Choroid plexus epithelial cell (primary cell): ENCODE measurements around the gene PARD6G.

Experiments
- DNase-seq: peaks from one replicate; pipeline ENCODE4 v3.0.0-alpha.2; 2010; ENCODE audit warnings: low read depth
- H3K4me3 ChIP-seq: 2 replicates; pipeline ENCODE4 v1.5.1; 2011; ENCODE audit warnings: low read depth, mild to moderate bottlenecking, control low read depth, low read length, moderate library complexity
- TF ChIP-seq, protein P1 (sequence below): conservative IDR thresholded peaks from 2 replicates; pipeline ENCODE4 v1.5.1; 2011; ENCODE audit warnings: low read depth, mild to moderate bottlenecking, control low read depth, inconsistent platforms, low read length, moderate library complexity

Gene PARD6G

DNA sequence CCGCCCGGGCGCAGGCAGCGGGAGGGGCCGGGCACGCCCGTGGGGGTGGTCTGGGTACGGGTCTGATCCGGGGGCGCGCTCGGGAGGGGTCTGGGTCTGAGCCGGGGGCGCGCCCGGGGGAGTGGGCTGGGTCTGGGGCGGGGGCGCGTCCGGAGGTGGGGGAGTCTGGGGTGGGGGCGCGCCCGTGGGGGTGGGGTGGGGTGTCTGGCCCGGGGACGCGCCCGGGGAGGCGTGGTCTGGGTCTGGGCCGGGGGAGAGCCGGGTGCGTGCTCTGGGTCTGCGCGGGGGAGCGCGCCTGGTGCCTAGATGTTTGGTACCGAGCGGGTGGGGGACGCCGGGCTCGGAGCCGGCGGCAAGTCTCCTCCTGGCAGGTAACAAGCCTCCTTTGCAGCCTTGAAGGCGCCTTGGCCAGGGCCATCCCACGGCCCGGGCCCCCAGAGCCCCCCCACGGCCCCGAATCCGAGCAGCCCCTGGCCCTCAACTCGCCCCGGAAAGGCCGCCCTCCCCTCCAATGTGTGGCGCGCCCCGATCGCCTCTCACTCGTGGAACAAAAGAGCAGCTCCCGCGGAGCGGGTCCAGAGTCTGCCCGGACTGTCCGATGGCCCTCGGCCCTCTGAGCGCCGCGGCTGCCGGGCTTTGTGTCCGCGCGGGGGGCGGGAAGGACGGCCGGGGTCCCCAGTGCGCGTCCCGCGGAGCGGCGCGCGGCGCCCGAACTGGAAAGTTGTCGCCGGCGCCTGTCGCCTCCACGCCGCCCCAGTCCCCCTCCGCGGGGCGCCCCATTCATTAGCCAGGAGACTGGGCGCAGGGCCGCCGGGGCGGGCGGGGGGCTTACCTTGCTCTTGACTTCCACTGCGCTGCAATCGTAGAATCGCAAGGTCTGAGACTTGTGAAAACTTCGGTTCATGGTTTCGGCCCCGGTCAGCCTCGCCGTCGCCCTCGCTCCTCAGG lies 595 bp downstream of the PARD6G start:
- peak overlapping the region; percentile 64 for H3K4me3 ChIP-seq
- DNase-seq, result no peak
- TF ChIP-seq, protein P1, sequence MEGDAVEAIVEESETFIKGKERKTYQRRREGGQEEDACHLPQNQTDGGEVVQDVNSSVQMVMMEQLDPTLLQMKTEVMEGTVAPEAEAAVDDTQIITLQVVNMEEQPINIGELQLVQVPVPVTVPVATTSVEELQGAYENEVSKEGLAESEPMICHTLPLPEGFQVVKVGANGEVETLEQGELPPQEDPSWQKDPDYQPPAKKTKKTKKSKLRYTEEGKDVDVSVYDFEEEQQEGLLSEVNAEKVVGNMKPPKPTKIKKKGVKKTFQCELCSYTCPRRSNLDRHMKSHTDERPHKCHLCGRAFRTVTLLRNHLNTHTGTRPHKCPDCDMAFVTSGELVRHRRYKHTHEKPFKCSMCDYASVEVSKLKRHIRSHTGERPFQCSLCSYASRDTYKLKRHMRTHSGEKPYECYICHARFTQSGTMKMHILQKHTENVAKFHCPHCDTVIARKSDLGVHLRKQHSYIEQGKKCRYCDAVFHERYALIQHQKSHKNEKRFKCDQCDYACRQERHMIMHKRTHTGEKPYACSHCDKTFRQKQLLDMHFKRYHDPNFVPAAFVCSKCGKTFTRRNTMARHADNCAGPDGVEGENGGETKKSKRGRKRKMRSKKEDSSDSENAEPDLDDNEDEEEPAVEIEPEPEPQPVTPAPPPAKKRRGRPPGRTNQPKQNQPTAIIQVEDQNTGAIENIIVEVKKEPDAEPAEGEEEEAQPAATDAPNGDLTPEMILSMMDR, result no peak

- no peak for DNase-seq
- peak overlapping the region; percentile 64 for H3K4me3 ChIP-seq
- TF ChIP-seq, protein P1, result no peak
These were observed 1.4 kb downstream of the PARD6G start for GRCh38 chr18:80245781-80246444.

- no peak for DNase-seq
- H3K4me3 ChIP-seq, result no peak overlapping the region
- TF ChIP-seq, protein P1, result no peak
These were observed 2.2 kb downstream of the PARD6G start for GRCh38 chr18:80244956-80245730.

GRCh38 chr18:80244167-80244566 lies 3.1 kb downstream of the PARD6G start:
- no peak overlapping the region for H3K4me3 ChIP-seq
- TF ChIP-seq, protein P1, result no peak

GRCh38 chr18:80243204-80243603 lies 4.1 kb downstream of the PARD6G start:
- no peak for DNase-seq
- H3K4me3 ChIP-seq, result no peak overlapping the region

More at GRCh38 chr18:80244167-80244566, 3.1 kb downstream of the PARD6G start:
- no peak for DNase-seq

More at GRCh38 chr18:80243204-80243603, 4.1 kb downstream of the PARD6G start:
- TF ChIP-seq, protein P1, result no peak
